GM21528 (cell line): Measurements from ENCODE around the gene SPRTN.
"Not testable (repeated sequence)": the region's sequence is repeated elsewhere in the genome, so short reads cannot be mapped to it uniquely, and the experiment has no call there.

Source experiments
- ATAC-seq: cut with Tn5 transposase; IDR thresholded peaks from one replicate; pipeline ENCODE4 v1.9.1; 2021; ENCODE audit warnings: mild to moderate bottlenecking, moderate library complexity; ENCODE audit not compliant: unreplicated experiment, low FRiP score

Gene SPRTN

DNA sequence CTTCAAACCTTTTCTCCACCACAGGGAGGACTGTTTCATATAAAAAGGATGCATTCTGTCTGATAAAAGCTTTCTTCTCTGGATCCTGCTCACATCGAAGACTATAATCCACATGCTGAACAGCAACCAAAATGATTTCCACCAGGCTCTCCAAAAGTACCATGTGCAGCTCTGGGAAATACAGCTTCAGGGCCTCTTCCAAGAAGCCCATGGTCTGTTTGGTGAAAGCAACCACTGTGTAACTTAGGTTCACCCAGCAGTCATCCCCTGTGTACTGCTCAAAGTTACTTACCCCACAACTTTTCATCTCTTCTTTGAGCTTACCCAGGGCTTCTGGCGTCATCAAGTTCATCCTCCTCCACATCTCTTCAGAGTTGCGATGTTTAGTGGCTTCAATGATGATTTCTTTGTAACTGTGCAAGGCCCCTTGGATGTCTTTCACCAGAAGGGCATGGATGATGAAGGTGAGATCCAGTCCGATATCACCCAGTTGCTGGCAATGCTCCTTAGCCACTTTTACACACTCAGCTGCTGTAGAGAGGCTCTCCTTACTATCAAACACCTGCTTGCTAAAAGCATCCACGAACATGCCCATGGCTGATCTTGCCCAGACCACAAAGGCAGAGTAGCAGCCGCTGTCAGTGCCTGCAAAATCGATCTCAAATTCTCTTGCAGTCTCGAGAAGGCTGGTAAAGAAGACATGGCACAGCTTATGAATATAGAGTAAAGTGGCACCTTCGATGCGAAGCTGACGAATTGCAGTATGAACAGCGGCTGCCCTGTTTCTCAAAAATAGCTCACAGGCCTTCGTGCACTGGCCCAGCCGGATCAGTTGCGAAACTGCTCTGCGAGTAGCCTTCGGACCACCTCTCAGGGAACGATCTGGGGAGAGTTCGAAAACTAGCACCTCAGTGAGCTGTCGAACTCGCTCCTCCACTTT lies 2.2 kb upstream of the SPRTN start:
- ATAC-seq: no peak

DNA sequence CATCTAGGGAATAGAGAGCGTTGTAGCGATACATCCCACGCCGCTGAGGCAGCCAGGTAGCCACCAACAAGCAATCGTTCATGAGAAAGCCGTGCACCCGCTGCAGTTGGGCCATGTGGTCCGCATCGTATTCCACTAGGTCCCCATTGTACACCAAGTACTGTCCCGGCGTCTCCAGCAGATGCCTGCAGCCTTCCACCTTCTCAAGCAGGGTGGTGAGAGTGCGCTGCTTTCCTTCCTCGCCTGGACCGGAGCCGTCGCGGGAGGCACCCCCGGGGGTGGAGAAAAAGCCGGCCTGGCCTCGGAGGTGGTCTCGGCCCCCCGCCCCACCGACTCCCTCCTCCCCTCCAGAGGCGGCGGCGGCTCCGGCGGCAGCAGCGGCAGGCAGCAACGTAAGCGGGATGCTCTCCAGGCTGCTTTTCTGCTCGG lies 1.0 kb upstream of the SPRTN start:
- peak; percentile 5 for ATAC-seq

DNA sequence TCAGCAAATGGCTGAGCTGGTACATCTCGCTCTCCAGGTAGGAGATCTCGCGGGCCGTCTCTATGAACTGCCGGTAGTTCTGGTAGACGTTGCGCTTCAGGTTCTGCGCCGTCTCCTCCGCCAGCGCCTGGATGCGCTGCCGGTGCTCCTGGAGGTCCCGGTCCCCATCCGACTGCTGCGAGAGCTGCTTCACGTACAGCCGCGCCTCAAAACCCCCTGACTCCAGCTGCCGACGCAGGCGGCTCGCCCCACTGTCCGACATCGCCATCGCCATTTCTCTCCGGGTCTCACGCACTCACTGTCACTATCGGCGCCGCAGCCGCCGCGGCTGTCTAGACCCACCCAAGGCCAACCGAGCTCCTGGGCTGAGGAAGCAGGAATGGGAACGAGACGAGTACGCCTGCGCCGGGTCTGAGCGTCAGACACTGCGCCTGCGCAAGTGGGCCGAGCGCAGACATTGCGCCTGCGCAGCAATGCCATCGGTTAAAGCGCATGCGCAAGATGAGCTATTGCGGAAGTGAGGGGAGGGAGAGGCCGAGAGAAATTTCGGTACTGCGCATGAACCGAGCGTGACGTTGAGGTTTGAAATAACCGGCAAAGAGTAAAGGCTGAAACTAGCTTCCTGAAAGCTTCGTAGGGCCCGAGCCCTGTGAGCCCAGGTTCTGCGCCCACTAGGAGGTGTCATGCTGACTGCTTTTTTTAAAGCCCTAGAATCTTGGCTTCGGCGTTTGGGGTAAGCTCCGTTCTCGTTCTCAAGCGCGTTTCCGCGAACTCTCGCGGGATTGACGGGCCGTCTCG lies 422 bp upstream of the SPRTN start, which contains the start of gene EXOC8:
Gene EXOC8, minus strand, starts transcription at position 381 of the 798 bp plus-strand sequence. Its CDS starts 107 bp downstream, at position 274.
- peak; percentile 79 for ATAC-seq

DNA sequence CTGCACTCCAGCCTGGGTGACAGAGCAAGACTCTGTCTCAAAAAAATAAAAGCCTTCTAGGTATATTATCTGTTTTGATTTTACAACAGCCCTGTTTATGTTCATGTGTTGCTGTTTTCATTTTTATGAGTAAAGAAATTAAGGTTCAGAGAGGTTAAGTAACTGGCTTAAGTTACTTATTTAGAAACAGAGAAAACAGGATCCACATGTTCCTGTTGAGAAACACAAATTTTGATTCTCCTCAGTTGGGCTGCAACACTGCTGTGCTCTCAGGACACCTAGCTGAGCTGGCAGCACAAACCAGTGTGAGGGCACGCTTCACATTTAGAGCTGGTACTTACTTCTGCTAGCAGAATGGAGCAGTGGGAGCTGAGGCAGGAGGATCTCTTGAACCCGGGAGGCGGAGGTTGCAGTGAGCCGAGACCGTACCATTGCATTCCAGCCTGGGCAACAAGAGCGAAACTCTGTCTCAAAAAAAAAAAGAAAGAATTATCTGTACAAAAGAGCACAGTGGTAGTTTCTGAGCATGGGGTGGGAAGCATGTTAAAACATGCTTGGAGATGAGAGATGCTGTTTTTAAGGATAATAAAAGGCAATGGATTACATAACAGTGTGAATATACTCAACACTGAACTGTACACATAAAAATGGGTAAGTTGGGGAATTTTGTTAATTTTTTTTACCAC lies 2.4 kb downstream of the SPRTN start:
- ATAC-seq: no peak

DNA sequence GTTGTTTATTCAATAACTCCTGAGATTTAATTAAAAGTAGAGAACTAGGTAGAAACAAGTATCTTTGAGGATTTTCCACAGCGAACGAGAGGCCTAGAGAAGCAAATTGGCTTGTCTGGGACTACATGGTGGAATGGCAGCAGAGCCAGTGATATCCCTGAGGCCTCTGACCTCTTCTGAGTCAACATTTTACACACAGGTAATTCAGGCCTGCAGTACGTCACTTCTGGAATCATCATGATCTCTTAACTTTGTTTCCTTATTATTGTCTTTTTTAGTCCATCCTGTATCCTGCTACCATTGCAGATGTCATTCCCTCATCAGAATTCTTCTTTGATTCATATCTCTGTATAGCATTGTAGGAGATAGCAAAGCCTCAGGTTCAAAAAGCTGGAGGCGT lies 9.9 kb downstream of the SPRTN start:
- no peak for ATAC-seq

DNA sequence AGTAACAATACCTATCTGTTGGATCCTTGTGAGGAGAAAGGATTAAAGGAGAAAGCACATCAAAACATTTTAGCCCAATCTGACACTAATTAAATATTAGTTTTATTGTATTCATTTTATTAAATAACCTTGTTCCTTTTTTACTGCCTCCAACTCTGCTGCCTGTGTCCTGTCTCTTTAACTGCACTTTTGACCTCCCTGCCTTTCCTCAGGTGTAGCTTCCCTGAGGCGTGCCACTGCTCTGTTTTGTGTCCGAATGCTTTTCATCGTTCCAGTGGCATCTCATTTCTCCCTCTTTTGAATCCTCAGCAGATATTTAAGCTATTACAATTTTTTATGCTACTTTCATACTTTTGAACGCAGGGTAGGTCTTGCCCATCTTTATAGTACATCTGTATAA lies 10.3 kb downstream of the SPRTN start:
- ATAC-seq: no peak

DNA sequence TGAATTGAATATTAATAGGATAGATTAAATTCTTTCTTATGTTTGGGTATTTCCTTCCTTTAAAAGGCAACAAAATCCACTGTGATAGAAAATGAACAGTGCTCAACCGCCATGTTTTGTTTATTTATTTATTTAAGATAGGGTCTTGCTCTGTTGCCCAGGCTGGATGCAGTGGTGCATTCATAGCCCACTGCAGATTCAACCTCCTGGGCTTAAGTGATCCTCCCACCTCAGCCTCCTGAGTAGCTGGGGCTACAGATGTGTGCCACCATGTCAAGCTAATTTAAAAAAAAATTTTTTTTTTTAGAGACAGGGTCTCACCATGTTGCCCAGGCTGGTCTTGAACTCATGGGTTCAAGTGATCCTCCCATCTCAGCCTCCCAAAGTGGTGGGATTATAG lies 10.8 kb downstream of the SPRTN start:
- ATAC-seq: not testable (repeated sequence)

DNA sequence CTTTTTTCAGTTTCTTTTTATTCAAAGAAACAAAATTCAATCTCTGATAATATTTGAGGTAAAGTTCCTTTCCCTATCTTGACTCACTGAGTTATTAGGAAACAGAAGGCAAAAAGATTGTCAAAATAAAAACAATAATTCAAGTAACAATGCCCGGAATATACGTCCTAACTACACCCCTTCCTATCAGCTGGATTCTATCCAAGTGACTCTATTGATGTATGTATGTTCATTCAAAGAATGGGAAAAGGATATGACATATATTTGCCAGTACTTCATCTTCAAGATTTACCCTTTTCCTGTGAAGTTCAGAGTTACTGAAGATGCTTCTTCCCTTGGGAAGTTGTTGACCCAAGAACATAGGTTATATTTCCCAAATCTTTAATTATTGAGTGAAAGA lies 13.7 kb downstream of the SPRTN start:
- no peak for ATAC-seq

DNA sequence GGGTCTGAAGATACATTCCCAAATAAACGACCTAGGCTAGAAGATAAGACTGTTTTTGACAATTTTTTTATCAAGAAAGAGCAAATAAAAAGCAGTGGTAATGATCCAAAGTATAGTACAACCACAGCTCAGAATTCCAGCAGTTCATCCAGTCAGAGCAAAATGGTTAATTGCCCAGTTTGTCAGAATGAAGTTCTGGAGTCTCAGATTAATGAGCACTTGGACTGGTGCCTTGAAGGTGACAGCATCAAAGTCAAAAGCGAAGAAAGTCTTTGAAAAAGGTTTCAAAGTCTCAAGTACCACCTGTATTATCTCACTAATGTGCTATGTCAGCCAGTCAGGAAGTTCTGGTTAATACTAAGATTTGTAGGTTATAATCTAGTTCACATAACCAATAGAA lies 15.0 kb downstream of the SPRTN start:
- no peak for ATAC-seq

DNA sequence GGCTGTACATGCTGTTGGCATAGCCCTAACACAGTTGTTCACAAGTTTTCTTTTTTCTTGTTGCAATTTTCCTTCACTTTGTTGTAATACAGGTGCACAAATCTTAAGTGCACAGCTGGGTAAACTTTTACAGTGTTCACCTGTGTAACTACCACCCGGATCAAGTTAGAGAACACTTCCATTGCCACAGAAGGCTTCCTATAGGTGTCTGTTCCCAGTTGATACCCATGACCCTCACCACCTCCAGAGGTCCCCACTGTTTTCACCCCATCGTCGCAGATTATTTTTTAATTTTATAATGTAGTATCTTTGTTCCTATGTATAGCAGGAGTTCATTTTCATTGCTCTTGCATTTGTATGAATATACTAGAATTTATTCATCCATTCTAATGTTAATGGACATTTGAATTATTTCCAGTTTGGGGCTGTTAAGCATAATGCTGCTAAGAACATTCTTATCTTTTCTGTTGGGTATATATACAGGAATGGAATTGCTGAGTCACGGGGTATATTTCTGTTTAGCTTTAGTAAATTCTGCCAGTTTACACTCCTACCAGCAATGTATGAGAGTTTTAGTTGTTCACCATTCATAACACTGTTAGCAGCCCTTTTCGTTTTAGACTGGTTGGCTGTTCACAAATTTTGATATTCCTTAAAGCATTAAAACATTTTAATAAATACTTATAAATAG lies 16.4 kb downstream of the SPRTN start:
- ATAC-seq: no peak

DNA sequence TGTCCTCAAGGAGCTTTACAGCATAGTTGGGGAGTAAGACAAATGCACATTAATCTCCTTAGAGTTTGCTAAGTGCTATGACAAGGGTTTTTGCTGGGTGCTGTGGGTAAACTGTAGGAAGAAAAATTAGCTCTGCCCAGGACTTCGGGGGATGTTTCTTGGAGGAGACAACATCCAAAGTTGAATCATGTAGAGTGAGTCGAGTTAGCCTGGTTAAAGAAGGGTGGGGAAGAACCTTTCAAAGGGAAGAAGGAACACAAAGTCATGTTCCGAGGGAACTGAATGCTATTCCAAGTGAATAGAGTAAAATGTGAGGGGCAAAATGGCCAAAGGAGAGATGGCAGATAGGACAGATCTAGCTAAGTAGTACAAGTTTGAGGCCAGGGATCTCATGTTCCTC lies 17.1 kb downstream of the SPRTN start:
- ATAC-seq: no peak

DNA sequence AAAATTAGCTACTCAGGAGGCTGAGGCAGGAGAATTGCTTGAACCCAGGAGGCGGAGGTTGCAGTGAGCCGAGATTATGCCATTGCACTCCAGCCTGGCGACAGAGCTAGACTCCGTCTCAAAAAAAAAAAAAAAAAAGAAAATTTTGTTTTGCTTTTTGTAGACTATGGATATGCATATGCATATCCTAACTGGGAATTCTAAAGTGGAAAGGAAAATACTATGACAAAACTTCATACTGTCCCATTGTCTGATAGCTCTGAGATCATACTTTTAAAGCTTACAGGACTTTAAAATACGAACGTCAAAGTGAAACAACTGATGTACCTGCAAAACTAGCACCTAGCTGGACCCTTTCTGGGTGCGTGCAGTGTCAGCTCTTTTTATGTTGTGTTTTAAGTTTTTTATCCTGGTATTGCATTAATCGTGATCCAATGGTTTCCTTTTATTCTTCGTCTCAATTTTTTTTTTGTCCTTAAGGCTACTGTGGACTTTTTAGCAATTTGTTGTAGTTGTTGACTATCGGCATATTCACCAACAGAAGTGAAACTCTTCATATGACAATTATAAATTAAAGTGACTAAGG lies 19.2 kb downstream of the SPRTN start:
- ATAC-seq: peak; percentile 13

DNA sequence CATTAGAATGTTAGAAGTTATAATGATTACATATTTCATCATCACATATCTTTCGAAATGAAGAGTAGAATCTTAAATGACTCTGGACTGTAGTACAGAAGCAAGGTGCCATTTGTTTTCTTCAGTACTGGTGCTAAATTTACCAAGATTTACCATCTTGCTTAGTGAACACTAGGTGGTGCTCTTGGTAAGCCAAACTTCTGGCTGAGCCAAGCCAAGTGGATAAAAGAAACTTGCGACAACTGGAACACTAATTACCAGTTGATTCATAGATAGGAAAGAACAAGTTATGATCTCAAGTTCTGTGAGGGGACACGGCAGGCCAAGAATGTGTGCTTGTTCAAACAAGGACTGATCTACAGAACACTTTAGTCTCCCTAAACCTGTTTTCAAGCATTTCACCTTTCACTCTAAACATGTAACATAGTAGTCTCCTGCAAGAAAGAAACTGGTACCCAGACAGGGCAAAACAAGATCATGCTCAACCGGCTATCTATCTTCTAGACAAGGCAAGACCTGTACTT lies 19.8 kb downstream of the SPRTN start:
- ATAC-seq: peak; percentile 76

DNA sequence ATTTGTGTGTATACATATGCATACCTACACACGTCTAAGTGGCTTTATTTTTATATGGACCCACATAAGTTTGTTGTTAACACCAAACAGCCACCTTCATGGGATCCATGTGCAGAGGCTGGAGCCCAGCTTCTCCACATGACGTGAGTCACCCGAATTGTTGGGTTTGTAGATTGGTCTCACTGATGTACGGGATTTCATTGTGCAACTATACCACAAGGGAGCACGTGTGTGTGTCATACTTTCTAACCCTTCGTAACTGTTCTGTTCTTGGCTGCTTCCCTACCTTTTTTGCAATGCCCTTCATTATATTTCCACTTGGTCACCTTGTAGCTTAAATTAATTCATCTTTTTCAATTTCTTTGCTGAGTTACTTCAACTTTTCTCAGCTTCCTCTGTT lies 21.0 kb downstream of the SPRTN start:
- no peak for ATAC-seq

DNA sequence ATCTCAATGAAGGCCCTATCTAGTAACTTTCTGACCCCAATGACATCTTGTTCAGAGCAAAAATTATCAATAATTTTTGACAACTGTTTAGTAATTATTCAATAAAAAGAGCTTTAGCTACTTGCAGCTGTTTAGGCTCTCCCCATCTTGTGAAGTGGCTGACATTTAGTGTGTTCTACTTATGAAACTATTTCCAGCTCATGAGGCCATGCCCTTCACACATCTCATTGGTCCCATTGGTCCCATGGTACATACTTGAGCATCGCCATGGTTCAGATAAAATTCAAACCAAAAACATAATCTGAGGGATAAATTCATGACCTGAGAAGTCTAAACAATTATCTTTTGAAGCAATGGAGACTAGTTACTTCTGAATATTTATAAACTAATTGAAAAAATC lies 24.2 kb downstream of the SPRTN start:
- ATAC-seq: no peak

DNA sequence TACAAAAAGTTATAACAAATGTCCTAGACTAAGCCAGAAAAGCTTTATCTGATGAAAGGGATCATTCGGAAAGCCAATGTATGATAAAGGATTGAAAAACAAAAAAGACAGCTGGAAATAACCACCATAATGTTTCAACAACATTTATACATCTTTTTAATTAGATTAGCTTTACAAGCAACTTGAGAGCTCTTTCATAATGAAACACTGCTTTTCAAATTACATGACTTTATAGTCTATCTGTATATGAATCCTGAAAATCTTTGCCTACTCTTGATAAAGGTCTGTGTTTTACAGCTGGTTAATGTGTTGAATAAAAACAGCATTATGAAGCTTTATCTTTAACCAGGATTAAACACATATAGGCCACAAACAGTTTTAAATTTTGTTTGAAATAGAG lies 25.5 kb downstream of the SPRTN start:
- ATAC-seq: no peak

DNA sequence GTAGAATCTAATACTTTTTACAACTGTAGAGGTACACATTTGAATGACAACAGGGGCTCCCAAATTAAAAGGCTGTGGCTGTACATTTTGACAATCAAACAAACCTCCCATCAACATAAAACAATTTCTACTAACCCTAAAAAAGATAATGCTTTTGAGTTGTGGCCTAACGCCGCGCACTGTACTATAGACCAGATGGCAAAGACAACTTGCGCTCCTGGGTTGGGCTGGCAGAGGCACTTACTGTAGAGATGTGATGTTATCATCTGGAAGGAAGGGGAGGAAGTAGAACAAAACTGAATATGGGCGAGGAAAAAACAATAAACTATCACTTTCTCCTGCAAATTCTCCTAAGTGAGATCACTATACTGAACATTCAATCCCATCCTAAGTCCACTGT lies 26.1 kb downstream of the SPRTN start:
- ATAC-seq: no peak

DNA sequence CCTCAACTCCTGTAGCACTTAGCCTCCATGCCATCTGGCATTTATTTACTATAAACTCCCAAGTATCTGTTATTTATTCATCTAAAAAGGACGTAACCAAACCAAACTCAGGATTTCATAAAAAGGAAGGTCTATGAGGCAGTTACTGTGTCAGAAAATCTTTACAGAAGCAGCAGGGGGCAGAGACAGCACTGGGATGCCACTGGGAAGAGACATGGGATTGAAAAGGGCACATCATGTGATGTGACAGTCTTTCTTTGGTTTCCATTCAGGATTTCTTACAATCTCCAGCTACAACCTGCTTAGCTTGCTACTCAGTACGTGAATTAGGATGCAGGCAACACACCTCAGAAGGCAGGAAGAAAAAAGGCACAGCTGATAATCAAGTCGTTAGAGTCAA lies 31.2 kb downstream of the SPRTN start:
- ATAC-seq: no peak

DNA sequence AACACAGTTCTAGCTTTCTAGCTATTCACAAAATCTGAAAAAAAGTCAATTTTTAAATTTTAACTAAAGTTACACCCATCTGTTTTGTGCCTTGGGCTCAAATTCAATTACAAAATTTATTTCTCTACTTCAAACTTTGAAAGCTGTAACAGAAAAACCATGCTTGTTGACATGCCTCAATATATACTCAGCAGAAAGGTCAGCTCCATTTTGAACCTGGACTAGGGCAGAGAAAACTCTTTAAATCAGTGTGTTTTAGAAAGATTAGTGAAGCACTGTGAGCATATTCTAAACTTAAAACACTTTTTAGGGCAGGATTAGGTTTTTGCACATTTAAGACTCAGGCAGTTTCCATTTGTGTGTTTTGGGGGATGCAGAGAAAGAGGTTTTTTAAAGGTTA lies 34.4 kb downstream of the SPRTN start:
- no peak for ATAC-seq

DNA sequence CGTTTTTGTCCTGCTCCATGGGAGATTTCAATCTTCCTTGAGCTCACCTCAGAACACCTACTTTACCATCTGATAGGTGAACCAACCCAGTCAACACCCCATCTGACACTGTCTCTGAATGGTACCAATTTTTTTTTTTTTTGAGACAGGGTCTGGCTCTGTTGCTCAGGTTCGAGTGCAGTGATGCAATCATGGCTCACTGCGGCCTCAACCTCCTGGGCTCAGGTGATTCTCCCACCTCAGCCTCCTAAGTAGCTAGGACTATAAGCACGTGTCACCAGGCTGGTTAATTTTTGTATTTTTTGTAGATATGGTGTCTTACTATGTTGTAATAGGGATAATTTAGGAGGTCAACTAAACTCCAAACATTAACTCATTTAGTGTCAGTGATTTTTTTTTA lies 36.3 kb downstream of the SPRTN start:
- no peak for ATAC-seq
